HCT116 (cell line): ENCODE results near the gene IPO11. TPM values are rescaled to one million over a fixed set of nuclear protein-coding genes. Genes with fewer than 3 reads are reported as not detected.

ENCODE experiments used
- ATAC-seq: fragments of 200-7000 bp; cut with Tn5 transposase; 2 replicates; pipeline ENCODE4 v1.9.1; 2020; ENCODE audit warnings: mild to moderate bottlenecking, moderate library complexity
- BruUV-seq: library from RNA; stranded (reverse); fragments of 400-500 nt; replicated peaks from 2 replicates; lab custom pipeline; 2021; lab: Mats Ljungman, UMichigan
- CTCF ChIA-PET: fragments of 300-600 bp; sonication (Branson Sonifier 250); formaldehyde crosslinking; loops from one replicate; lab custom pipeline; 2021; ENCODE audit warnings: antibody characterized with exemption; lab: Charles Lee
- POLR2A ChIA-PET: fragments of 300-600, 350-600 bp; sonication (Branson Sonifier 250); formaldehyde crosslinking; loops from one replicate; lab custom pipeline; 2021; ENCODE audit warnings: antibody characterized with exemption; lab: Charles Lee
- RAD21 ChIA-PET, 2 experiments: fragments of 300-600 bp; sonication (Branson Sonifier 250); formaldehyde crosslinking; loops; one replicate each; lab custom pipeline; 2023; ENCODE audit warnings: low total read pairs in 2 of 2; ENCODE audit not compliant: uncharacterized antibody in 2 of 2, unreplicated experiment in 2 of 2, low non-redundant PET in 1 of 2; lab: Charles Lee
- DNase-seq: peaks from one replicate; pipeline ENCODE4 v3.0.0-alpha.2; 2010; ENCODE audit warnings: low read depth, low spot score
- H2AFZ ChIP-seq: fragments of 200-600 bp; shearing (Covaris generic), sonication (generic); 2 replicates; pipeline ENCODE4 v1.6.1; 2017; ENCODE audit warnings: low read depth, mixed run types, mixed read lengths, antibody characterized with exemption, low read length; ENCODE audit not compliant: poor library complexity, severe bottlenecking
- H3K27ac ChIP-seq: 2 replicates; pipeline ENCODE4 v1.5.1; 2012; ENCODE audit warnings: low read depth, low read length
- H3K27me3 ChIP-seq: fragments of 200-600 bp; sonication (generic); 2 replicates; pipeline ENCODE4 v1.6.1; 2016; ENCODE audit warnings: mixed run types, low read length, mixed read lengths; ENCODE audit not compliant: insufficient read depth
- H3K36me3 ChIP-seq, 2 experiments: fragments of 200-500 bp in 1 of 2; fragments of 200-600 bp in 1 of 2; sonication (Bioruptor generic) in 1 of 2; sonication (generic) in 1 of 2; 2 replicates each; pipeline versions ENCODE4 v1.5.1 to v1.6.1; 2014 to 2016; ENCODE audit warnings: low read length in 2 of 2, inconsistent platforms in 1 of 2, mixed read lengths in 1 of 2, mixed run types in 1 of 2; ENCODE audit not compliant: insufficient read depth in 2 of 2, control insufficient read depth in 1 of 2
- H3K4me1 ChIP-seq, 2 experiments: fragments of 200-600 bp in 1 of 2; sonication (generic) in 1 of 2; 2 replicates each; pipeline versions ENCODE4 v1.5.1 to v1.6.1; 2012 to 2017; ENCODE audit warnings: low read length in 2 of 2, inconsistent platforms in 1 of 2, mild to moderate bottlenecking in 1 of 2, mixed read lengths in 1 of 2, mixed run types in 1 of 2, moderate library complexity in 1 of 2; ENCODE audit not compliant: insufficient read depth in 2 of 2, control insufficient read depth in 1 of 2
- H3K4me2 ChIP-seq: fragments of 200-600 bp; sonication (generic); 2 replicates; pipeline ENCODE4 v1.6.1; 2017; ENCODE audit warnings: mixed run types, low read length, mixed read lengths
- H3K4me3 ChIP-seq, 2 experiments: fragments of 200-600 bp in 1 of 2; sonication (generic) in 1 of 2; replicated peaks in 1 of 2; 2 replicates each; pipeline ENCODE4 v1.5.1; 2011 to 2016; ENCODE audit warnings: low read length in 2 of 2, control low read depth in 1 of 2, low read depth in 1 of 2, mild to moderate bottlenecking in 1 of 2, mixed read lengths in 1 of 2, mixed run types in 1 of 2
- H3K79me2 ChIP-seq: fragments of 200-600 bp; sonication (generic); 2 replicates; pipeline ENCODE4 v1.6.1; 2017; ENCODE audit warnings: mild to moderate bottlenecking, mixed run types, low read length, moderate library complexity, mixed read lengths; ENCODE audit not compliant: insufficient read depth
- H3K9ac ChIP-seq: fragments of 200-600 bp; sonication (generic); 2 replicates; pipeline ENCODE4 v1.6.1; 2016; ENCODE audit warnings: low read length, mixed read lengths
- H3K9me2 ChIP-seq: fragments of 200-600 bp; sonication (generic), shearing (Covaris generic); 2 replicates; pipeline ENCODE4 v1.6.1; 2017; ENCODE audit warnings: mixed run types, mild to moderate bottlenecking, moderate library complexity; ENCODE audit not compliant: insufficient read depth
- H3K9me3 ChIP-seq, 2 experiments: fragments of 200-500 bp in 1 of 2; fragments of 200-600 bp in 1 of 2; sonication (Bioruptor generic) in 1 of 2; sonication (generic) in 1 of 2; 2 replicates each; pipeline ENCODE4 v1.6.1; 2014 to 2017; ENCODE audit warnings: low read length in 2 of 2, mixed read lengths in 2 of 2, inconsistent platforms in 1 of 2, low read depth in 1 of 2, mild to moderate bottlenecking in 1 of 2, mixed run types in 1 of 2, moderate library complexity in 1 of 2; ENCODE audit not compliant: control insufficient read depth in 1 of 2, insufficient read depth in 1 of 2
- H4K20me1 ChIP-seq: fragments of 200-600 bp; sonication (generic), shearing (Covaris generic); 2 replicates; pipeline ENCODE4 v1.6.1; 2017; ENCODE audit warnings: mixed run types, mild to moderate bottlenecking, moderate library complexity; ENCODE audit not compliant: insufficient read depth
- EGR1 ChIP-seq: IDR thresholded peaks from 2 replicates; pipeline ENCODE4 v1.6.1; 2012; ENCODE audit warnings: low read depth
- ELF1 ChIP-seq: IDR thresholded peaks from 2 replicates; pipeline ENCODE4 v1.6.1; 2012; ENCODE audit warnings: low read depth, borderline replicate concordance
- EZH2 ChIP-seq: fragments of 200-600 bp; sonication (generic); IDR thresholded peaks from 2 replicates; pipeline ENCODE4 v1.6.1; 2017; ENCODE audit warnings: antibody characterized with exemption, mixed run types
- FOSL1 ChIP-seq: IDR thresholded peaks from 2 replicates; pipeline ENCODE4 v1.6.1; 2012; ENCODE audit warnings: low read depth
- JUND ChIP-seq: IDR thresholded peaks from 2 replicates; pipeline ENCODE4 v1.6.1; 2012
- POLR2A ChIP-seq: IDR thresholded peaks from 2 replicates; pipeline ENCODE4 v1.7.0; 2011; ENCODE audit warnings: borderline replicate concordance; ENCODE audit not compliant: insufficient read depth, insufficient read length; ENCODE audit errors: extremely low read depth
- POLR2AphosphoS5 ChIP-seq: IDR thresholded peaks from 2 replicates; pipeline ENCODE4 v1.6.1; 2011; ENCODE audit warnings: mild to moderate bottlenecking, low read depth, low read length, moderate library complexity
- SIN3A ChIP-seq: IDR thresholded peaks from 2 replicates; pipeline ENCODE4 v1.6.1; 2012; ENCODE audit warnings: low read depth
- SRF ChIP-seq: IDR thresholded peaks from 2 replicates; pipeline ENCODE4 v1.6.1; 2012; ENCODE audit warnings: low read depth
- TCF7L2 ChIP-seq: IDR thresholded peaks from 2 replicates; pipeline ENCODE4 v1.7.0; 2011; ENCODE audit warnings: borderline replicate concordance, inconsistent platforms; ENCODE audit not compliant: insufficient read depth, insufficient read length; ENCODE audit errors: extremely low read depth
- intact Hi-C: fragments of 100-400 bp; cut with micrococcal nuclease; formaldehyde crosslinking; loops from 2 replicates; pipeline ENCODE4 v1.10.0; 2022
- total RNA-seq: library from RNA; stranded (reverse); gene quantifications from one replicate; pipeline ENCODE4 v1.2.1, GENCODE V29; 2021; ENCODE audit not compliant: unreplicated experiment
- TF ChIP-seq, protein P1 (sequence below): IDR thresholded peaks from 2 replicates; pipeline ENCODE4 v1.6.1; 2012
- TF ChIP-seq, protein P2 (sequence below): IDR thresholded peaks from 2 replicates; pipeline ENCODE4 v1.6.1; 2011; ENCODE audit warnings: mild to moderate bottlenecking, low read length, moderate library complexity; ENCODE audit not compliant: insufficient replicate concordance; ENCODE audit errors: extremely low read depth
- TF ChIP-seq, protein P3 (sequence below): IDR thresholded peaks from 2 replicates; pipeline ENCODE4 v1.6.1; 2012; ENCODE audit warnings: low read depth
- TF ChIP-seq, protein P4 (sequence below): IDR thresholded peaks from 2 replicates; pipeline ENCODE4 v1.6.1; 2012

IPO11 gene
- total RNA-seq, 1 experiment from 2014 or later = 55.1 TPM

DNA sequence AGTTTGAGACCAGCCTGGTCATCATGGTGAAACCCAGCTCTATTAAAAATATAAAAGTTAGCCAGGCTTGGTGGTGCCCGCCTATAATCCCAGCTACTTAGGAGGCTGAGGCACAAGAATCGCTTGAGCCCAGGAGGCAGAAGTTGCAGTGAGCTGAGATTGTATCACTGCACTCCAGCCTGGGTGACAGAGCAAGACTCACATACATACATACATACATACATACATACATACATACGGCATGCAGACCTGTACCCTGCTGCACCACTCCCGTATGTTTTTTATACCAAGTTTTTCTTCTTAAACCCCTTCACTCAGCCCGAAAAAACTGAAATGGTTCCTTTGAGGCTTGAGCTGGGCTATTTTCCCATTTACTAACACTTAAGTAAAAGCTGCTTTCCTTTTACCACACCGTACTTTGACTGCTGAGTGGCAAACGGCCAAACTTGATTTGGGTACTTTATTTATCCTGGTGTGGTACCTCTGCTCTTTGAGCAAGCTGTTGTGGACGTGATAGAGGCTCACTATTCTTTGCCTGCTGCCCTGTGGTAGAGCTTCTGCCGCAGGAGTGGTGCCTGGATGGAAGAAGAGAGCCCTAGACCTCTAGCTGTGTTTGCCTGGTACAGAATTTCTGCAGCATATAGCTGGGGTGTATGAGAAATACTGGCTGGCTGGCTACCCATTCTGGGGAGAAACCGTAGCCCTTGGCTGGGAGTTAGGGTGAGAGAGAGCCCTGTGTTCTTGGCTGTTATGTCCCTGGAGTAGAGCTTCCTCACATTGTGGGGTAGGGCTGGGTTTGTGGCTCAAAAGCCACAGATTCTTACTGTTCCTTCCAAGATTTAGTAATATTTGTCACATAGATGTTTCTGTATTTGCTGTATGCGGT lies 19.4 kb downstream of the IPO11 start:
- Histone ChIP-seq H4K20me1 (peaks cover 9% of the 10 kb centered on the region; the same call in 1 of the 2 replicates), H3K36me3 (no peaks in the 10 kb centered on the region), H3K79me2 (peaks cover 98% of the 10 kb centered on the region), H3K27me3 (no peaks in the 10 kb centered on the region), H3K4me2 (no peak overlapping the region), H3K4me1 (no peaks in the 10 kb centered on the region), H2AFZ (no peak overlapping the region), H3K4me3 (no peak overlapping the region), H3K27ac (no peak overlapping the region), H3K9me3 (no peaks in the 10 kb centered on the region), H3K9ac (no peak overlapping the region), H3K9me2 (no peaks in the 10 kb centered on the region)
- ATAC-seq (no peak), DNase-seq (no peak)
- ChIA-PET CTCF (interaction anchor here (1.0 kb wide), 1 partner anchor 12 kb away, joined by 4 read pairs; no protein-coding TSS in a partner anchor), RAD21 (no interaction called here), POLR2A (no interaction called here)
- intact Hi-C loops = no loop called here
- no TSS peak for BruUV-seq
- TF ChIP-seq ELF1 (no peak), TCF7L2 (no peak), FOSL1 (no peak), SRF (no peak), JUND (no peak), EZH2 (no peak), POLR2AphosphoS5 (no peak), EGR1 (no peak), SIN3A (no peak), POLR2A (no peak)
- TF ChIP-seq, protein P1, sequence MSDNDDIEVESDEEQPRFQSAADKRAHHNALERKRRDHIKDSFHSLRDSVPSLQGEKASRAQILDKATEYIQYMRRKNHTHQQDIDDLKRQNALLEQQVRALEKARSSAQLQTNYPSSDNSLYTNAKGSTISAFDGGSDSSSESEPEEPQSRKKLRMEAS = no peak
- TF ChIP-seq, protein P2, sequence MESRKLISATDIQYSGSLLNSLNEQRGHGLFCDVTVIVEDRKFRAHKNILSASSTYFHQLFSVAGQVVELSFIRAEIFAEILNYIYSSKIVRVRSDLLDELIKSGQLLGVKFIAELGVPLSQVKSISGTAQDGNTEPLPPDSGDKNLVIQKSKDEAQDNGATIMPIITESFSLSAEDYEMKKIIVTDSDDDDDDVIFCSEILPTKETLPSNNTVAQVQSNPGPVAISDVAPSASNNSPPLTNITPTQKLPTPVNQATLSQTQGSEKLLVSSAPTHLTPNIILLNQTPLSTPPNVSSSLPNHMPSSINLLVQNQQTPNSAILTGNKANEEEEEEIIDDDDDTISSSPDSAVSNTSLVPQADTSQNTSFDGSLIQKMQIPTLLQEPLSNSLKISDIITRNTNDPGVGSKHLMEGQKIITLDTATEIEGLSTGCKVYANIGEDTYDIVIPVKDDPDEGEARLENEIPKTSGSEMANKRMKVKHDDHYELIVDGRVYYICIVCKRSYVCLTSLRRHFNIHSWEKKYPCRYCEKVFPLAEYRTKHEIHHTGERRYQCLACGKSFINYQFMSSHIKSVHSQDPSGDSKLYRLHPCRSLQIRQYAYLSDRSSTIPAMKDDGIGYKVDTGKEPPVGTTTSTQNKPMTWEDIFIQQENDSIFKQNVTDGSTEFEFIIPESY = no peak
- TF ChIP-seq, protein P3, sequence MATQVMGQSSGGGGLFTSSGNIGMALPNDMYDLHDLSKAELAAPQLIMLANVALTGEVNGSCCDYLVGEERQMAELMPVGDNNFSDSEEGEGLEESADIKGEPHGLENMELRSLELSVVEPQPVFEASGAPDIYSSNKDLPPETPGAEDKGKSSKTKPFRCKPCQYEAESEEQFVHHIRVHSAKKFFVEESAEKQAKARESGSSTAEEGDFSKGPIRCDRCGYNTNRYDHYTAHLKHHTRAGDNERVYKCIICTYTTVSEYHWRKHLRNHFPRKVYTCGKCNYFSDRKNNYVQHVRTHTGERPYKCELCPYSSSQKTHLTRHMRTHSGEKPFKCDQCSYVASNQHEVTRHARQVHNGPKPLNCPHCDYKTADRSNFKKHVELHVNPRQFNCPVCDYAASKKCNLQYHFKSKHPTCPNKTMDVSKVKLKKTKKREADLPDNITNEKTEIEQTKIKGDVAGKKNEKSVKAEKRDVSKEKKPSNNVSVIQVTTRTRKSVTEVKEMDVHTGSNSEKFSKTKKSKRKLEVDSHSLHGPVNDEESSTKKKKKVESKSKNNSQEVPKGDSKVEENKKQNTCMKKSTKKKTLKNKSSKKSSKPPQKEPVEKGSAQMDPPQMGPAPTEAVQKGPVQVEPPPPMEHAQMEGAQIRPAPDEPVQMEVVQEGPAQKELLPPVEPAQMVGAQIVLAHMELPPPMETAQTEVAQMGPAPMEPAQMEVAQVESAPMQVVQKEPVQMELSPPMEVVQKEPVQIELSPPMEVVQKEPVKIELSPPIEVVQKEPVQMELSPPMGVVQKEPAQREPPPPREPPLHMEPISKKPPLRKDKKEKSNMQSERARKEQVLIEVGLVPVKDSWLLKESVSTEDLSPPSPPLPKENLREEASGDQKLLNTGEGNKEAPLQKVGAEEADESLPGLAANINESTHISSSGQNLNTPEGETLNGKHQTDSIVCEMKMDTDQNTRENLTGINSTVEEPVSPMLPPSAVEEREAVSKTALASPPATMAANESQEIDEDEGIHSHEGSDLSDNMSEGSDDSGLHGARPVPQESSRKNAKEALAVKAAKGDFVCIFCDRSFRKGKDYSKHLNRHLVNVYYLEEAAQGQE = no peak
- TF ChIP-seq, protein P4, sequence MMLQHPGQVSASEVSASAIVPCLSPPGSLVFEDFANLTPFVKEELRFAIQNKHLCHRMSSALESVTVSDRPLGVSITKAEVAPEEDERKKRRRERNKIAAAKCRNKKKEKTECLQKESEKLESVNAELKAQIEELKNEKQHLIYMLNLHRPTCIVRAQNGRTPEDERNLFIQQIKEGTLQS = no peak
